GM12891 (cell line): ENCODE data around the gene KIF18B. TPM values are rescaled to one million over a fixed set of nuclear protein-coding genes. Genes with fewer than 3 reads are reported as not detected.

Source experiments
- DNase-seq: peaks from one replicate; pipeline ENCODE4 v3.0.0; 2011; ENCODE audit warnings: low spot score; ENCODE audit not compliant: insufficient read length
- FAIRE-seq: peaks from 2 replicates; lab custom pipeline; 2011; peaks lifted over from hg19 to GRCh38; lab: Jason Lieb, UNC
- PAX5 ChIP-seq: IDR thresholded peaks from 2 replicates; pipeline ENCODE4 v1.6.1; 2011; ENCODE audit warnings: low read length, moderate library complexity, mild to moderate bottlenecking; ENCODE audit not compliant: insufficient read depth, severe bottlenecking
- POLR2A ChIP-seq: IDR thresholded peaks from 2 replicates; pipeline ENCODE4 v1.6.1; 2011; ENCODE audit warnings: low read depth, low read length, control low read depth
- POLR2AphosphoS5 ChIP-seq: IDR thresholded peaks from 2 replicates; pipeline ENCODE4 v1.6.1; 2011; ENCODE audit warnings: low read depth, low read length, control low read depth
- POU2F2 ChIP-seq: IDR thresholded peaks from 2 replicates; pipeline ENCODE4 v1.6.1; 2011; ENCODE audit warnings: low read depth, mild to moderate bottlenecking, control low read depth, low read length, moderate library complexity
- SPI1 ChIP-seq: IDR thresholded peaks from 2 replicates; pipeline ENCODE4 v1.6.1; 2011; ENCODE audit warnings: low read depth, low read length, control low read depth
- TAF1 ChIP-seq: IDR thresholded peaks from 2 replicates; pipeline ENCODE4 v1.6.1; 2011; ENCODE audit warnings: low read depth, low read length, control low read depth
- polyA plus RNA-seq: library from polyadenylated mRNA; unstranded; fragments of >200 nt; gene quantifications from one replicate; pipeline ENCODE4 v1.2.1, GENCODE V29; 2012; ENCODE audit warnings: low read depth, missing spikeins, inconsistent platforms; ENCODE audit not compliant: missing spikeins

The KIF18B gene
- polyA plus RNA-seq: 5.1 TPM

- peak; percentile 84 for TF ChIP-seq TAF1
- peak; percentile 58; the same call in 1 of the 2 replicates for TF ChIP-seq POU2F2
- peak; percentile 94 for TF ChIP-seq SPI1
- TF ChIP-seq POLR2AphosphoS5: peak; percentile 92
- no peak for TF ChIP-seq PAX5
- peak; percentile 92 for TF ChIP-seq POLR2A
- FAIRE-seq: peak; percentile 93
- peak; percentile 95 for DNase-seq
These were observed at the start of gene KIF18B for GRCh38 chr17:44947461-44948314. KIF18B (minus strand) TSS chr17:44947773; CDS start chr17:44936344, 11,429 bp downstream.

GRCh38 chr17:44996304-44996703 is 48.7 kb upstream of the KIF18B start:
- DNase-seq (no peak), FAIRE-seq (peak; percentile 23)
- TF ChIP-seq POLR2A (no peak), TAF1 (no peak), POU2F2 (no peak), PAX5 (no peak), POLR2AphosphoS5 (no peak), SPI1 (no peak)

- DNase-seq (no peak), FAIRE-seq (no peak)
- TF ChIP-seq POU2F2 (no peak), POLR2AphosphoS5 (no peak), POLR2A (no peak), TAF1 (no peak), PAX5 (no peak), SPI1 (no peak)
These were observed 47.9 kb upstream of the KIF18B start for GRCh38 chr17:44995436-44996001.

GRCh38 chr17:44992242-44992939 is 44.8 kb upstream of the KIF18B start:
- DNase-seq: no peak
- no peak for TF ChIP-seq POU2F2
- no peak for TF ChIP-seq POLR2A
- no peak for TF ChIP-seq POLR2AphosphoS5

GRCh38 chr17:44990994-44991393 is 43.4 kb upstream of the KIF18B start:
- DNase-seq (no peak), FAIRE-seq (no peak)
- TF ChIP-seq POLR2AphosphoS5: no peak
- TF ChIP-seq PAX5: no peak
- TF ChIP-seq POU2F2: no peak
- TF ChIP-seq SPI1: no peak
- no peak for TF ChIP-seq TAF1
- no peak for TF ChIP-seq POLR2A

More at GRCh38 chr17:44992242-44992939, 44.8 kb upstream of the KIF18B start:
- no peak for FAIRE-seq

GRCh38 chr17:44989552-44990138 is 42.1 kb upstream of the KIF18B start:
- no peak for DNase-seq
- TF ChIP-seq POU2F2: peak; percentile 29; the same call in 1 of the 2 replicates
- TF ChIP-seq TAF1: no peak
- peak; percentile 78 for TF ChIP-seq PAX5
- no peak for TF ChIP-seq POLR2A
- TF ChIP-seq SPI1: no peak
- FAIRE-seq: peak; percentile 85

- FAIRE-seq: peak; percentile 68
- TF ChIP-seq SPI1 (no peak), POU2F2 (no peak), POLR2AphosphoS5 (no peak), TAF1 (no peak), POLR2A (no peak), PAX5 (no peak)
- DNase-seq: no peak
These were observed 40.7 kb upstream of the KIF18B start for GRCh38 chr17:44988044-44988942.

- no peak for FAIRE-seq
- DNase-seq: no peak
- TF ChIP-seq SPI1 (no peak), POLR2AphosphoS5 (no peak), POU2F2 (no peak), PAX5 (no peak), POLR2A (no peak), TAF1 (no peak)
These were observed 36.0 kb upstream of the KIF18B start for GRCh38 chr17:44983563-44983962.
